GM19372 (cell line): ENCODE results near the gene TRPC1.
"Not testable (repeated sequence)": the region's sequence is repeated elsewhere in the genome, so short reads cannot be mapped to it uniquely, and the experiment has no call there.

Source experiments
- ATAC-seq: cut with Tn5 transposase; IDR thresholded peaks from one replicate; pipeline ENCODE4 v1.9.1; 2021; ENCODE audit warnings: mild to moderate bottlenecking, low read depth, moderate library complexity; ENCODE audit not compliant: unreplicated experiment

TRPC1 gene

DNA sequence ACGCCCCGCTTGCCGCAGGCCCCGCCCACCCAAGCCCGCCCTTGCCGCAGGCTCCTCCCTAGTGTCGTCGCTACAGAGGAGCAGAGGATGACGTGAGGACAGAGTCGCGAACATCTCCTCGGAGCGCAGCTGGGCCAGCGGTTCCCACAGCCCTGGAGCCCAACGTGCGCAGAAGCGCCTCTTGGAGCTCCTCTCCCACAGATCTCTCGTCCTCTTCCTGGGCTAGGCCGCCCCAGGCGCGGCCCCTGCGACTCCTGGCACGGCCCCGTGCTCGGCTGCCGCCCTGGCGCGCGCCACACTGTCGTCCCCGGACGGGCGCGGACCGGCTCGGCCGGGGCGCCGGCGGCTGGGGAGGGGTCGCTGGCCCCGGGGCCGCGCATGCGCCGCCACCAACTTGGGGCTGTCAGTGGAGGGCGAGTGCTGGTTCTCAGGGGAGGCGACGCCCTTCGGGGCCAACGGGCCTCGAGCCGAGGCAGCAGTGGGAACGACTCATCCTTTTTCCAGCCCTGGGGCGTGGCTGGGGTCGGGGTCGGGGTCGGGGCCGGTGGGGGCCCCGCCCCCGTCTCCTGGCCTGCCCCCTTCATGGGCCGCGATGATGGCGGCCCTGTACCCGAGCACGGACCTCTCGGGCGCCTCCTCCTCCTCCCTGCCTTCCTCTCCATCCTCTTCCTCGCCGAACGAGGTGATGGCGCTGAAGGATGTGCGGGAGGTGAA lies at the start of gene TRPC1:
TRPC1 (plus strand) TSS at position 67 of the 714 bp plus-strand sequence; CDS start at position 593, 526 bp downstream.
- peak; percentile 95 for ATAC-seq

GRCh38 chr3:142676151-142676550 lies 47.7 kb upstream of the TRPC1 start:
- no peak for ATAC-seq

DNA sequence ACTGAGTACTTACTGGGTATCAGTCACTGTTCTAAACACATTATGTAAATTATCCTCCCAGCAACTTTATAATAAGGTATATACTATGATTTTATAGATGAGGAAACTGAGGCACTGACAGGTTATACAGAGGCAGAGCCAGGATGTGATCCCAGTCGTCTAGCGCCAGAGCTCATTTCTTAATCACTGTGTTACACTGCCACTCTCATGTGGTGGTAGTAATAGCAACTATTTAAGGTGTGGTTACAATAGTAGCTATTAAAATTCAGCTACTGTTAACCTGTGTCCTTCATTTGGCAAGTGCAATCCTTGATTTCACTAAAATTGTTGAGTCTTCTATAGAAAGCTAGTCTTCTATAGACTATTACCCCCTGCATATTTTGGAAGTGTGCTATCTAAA lies 43.1 kb upstream of the TRPC1 start:
- ATAC-seq = no peak

DNA sequence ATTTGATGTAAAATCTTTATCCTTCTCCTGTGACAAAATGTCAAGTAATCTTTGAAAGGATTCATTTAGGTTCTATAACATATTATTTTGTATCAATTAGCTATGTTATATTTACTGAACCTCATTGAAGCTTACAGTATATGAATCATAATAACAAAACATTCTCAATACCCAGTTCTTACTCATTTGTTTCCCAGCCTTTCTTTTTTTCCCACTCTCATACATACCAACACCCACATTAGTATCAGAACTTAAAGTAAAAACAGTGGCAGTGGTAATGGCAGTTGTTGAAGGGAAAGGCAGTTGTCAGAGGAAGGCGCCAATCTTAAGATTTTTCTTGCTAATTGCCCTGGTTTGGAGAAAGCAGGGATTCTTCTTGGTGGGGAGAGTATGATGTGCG lies 33.2 kb upstream of the TRPC1 start:
- no peak for ATAC-seq

- ATAC-seq = no peak
Measured at GRCh38 chr3:142691527-142691926, 32.3 kb upstream of the TRPC1 start.

DNA sequence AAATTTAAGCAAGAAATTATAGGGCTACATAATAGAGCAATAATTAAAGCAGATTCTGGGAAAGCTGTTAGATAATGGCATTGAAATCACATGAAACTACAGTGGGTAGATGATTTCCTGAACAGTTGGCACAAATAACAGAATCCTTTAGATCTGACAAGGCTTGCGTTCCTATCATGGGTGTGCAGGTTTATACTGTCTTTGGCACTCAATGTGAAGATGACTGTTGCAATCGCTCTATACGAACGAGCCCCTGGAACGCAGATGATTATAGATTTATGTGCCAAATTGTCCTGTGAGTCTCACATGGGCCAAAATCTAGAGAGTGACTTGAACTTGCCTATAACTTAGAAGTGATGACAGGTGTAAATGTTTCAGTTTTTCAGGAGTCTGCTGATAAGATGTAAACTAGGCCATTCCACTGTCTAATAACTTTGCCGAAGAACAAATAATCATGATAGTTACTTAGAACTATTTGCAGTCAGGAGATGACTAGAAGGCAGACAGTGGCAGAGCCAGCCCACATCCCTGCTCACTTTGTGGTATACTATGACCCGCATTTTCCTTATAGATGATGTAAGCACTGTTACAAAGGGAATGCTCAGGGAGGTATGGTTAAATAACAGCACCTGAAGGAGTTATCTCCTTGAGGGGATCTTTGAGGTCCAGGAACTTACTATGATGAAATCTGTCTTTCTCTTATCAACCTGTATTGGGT lies 30.5 kb upstream of the TRPC1 start:
- no peak for ATAC-seq

DNA sequence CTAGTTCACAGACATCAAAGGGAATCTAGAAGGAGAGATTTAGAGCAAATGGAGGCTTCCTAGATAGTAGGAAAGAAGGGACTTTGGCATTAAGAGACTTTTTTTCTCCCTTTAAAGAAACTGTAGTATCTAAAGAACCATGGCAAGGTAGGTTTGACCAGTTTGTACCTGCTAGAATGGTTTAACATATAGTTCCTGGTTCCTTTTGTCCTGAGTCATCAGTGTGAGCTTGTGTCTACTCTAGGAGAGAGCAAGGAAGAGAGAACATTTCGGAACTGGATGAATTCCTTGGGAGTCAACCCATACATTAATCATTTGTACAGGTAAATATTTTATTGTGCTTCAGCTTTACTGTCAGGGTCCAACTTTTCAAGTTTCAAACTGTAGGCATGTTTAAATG lies 29.6 kb upstream of the TRPC1 start:
- no peak for ATAC-seq

DNA sequence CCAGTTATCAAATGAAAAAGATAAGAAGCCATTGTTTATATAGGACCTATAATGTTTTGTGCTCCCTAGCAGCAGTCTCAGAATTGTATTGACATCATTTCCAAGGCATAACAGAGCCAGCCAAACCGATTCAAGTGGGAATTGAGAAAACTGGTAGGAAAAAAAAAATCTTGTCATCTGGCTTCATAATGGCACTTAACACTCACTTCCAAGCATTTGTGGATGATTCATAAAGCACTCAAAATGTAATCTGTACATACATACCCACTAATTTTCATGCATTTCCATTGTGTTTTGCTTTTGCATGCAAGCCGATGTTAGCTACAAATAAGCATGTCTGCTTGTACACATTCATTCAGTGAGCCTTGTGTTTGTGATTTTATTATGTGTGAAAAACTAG lies 18.6 kb upstream of the TRPC1 start:
- no peak for ATAC-seq

- ATAC-seq = no peak
Measured at GRCh38 chr3:142706321-142707127, 17.3 kb upstream of the TRPC1 start.

DNA sequence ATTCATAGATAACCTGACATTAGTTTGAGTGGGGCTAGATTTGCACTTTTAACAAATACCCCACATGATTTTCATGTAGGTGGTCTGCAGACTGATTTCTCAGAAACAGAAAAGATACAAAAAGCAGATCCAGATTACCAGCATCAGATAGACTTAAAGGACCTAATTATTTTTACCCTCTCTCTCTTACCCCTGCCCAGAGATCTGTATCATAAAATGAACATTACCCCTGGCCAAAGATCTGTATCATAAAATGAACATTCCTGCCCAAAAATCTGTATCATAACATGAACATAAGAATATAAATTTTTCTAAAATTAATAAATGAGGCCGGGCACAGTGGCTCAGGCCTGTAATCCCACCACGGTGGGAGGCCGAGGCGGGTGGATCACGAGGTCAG lies 14.6 kb upstream of the TRPC1 start:
- no peak for ATAC-seq

DNA sequence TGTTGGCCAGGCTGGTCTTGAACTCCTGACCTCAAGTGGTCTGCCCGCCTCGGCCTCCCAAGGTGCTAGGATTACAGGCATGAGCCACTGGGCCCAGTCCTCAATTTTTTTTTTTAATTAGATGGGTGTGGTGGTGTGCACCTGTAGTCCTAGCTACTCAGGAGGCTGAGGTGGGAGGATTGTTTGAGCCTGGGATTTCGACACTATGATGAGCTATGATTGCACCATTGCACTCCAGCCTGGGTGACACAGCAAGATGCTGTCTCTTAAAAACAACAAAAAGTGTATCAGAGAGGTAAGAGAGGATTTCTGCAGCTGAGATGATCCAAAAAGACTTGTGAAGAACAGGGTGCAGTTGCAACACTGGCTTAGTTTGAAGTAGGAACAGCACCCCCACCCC lies 9.0 kb upstream of the TRPC1 start:
- ATAC-seq = not testable (repeated sequence)

DNA sequence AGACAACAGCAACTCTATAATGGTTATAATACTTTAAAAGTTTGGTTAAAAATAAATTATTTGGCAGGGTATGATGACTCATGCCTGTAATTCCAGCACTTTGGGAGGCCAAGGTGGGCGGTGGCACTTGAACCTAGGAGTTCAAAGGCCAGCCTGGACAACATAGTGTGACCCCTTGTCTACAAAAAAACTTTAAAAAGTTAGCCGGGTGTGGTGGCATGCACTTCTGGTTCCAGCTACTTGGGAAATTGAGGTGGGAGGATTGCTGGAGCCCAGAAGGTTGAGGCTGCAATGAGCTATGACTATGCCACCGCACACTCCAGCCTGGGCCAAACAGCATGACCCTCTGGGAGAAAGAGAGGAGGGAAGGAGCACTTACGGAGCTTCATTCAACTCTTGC lies 7.7 kb upstream of the TRPC1 start:
- no peak for ATAC-seq

DNA sequence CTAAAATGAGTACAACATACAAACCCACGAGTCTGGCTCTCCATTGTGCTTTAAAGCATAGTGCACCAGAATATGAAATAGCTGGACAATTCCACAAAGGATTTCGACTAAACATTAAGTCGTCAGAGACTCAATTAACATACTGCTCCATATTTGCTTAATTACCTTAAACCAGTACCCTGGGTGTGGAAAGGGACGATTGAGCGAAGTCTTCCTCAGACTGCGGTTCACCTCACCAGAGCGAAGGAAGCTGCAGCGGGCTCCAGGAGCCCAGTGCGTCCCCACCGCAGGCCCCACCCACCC lies 218 bp upstream of the TRPC1 start:
- ATAC-seq = peak; percentile 19

DNA sequence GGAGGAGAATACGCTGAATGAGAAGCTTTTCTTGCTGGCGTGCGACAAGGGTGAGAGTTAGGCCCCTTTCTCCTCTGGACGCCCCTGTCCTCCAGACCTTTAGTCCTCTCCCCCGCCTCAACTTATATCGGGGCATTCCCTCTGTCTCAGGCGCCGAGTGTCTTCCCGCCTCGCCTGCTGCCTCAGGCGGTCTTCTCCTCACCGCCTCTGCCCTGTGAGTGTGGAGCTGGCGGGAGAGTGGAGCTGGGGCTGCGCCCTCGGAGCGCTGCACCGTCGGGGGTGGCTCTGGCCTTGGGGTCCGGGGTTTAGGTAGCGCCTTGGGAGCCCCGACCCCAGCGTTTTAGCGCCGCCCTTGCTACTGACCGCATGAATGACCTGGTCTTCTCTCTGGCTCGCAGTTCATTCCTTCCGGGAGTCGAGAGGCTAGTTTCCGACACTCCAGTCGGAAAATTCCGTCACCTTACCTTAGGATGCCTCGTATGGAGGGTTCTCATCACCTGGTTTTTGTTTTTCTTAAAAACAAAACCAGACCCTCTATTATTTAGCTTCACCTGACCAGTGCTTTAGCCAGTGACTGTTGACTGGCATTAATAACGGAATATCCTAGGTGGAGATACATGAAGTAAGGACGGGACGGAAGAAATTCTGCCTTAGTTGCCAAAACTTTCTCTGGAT lies 985 bp downstream of the TRPC1 start:
- ATAC-seq = peak; percentile 13

- no peak for ATAC-seq
Measured at GRCh38 chr3:142725357-142725739, 1.5 kb downstream of the TRPC1 start.

DNA sequence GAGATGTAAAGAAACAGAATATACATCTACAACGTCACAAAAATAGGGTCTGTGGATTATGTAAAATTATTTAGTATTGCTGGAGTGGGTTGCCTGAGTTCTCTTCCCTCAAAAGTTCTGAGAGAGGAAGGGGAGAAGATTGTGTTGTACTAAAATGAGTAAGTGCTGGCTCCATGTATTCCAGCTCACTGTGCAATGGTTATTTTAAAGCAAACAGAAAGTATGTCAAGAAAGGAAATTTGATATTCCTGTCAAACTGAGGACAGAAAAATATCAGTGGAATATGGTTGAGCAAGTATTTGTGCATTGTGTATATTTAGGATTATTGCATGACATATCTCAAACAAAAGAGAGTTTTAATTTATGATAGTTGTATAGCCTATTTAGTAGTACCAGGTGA lies 2.2 kb downstream of the TRPC1 start:
- no peak for ATAC-seq

DNA sequence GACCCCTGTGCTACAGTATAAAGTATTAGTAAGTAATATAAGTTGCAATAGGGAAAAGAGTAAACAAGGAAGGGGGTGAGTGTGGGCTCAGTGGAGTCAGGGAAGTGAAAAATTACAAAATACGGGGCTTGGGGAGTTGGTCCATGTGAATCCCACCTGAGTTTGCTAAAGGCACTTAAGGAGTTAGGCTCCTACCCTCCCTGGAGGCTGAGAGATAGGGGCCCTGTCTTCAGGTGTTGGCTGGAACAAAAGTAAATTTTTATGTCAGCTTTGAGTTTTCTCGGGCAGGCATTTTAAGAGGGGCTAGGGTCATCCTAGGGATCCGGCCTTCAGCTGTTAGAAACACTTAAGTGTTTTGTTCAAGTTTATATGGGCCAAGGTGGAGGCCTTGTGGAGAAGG lies 8.2 kb downstream of the TRPC1 start:
- no peak for ATAC-seq

DNA sequence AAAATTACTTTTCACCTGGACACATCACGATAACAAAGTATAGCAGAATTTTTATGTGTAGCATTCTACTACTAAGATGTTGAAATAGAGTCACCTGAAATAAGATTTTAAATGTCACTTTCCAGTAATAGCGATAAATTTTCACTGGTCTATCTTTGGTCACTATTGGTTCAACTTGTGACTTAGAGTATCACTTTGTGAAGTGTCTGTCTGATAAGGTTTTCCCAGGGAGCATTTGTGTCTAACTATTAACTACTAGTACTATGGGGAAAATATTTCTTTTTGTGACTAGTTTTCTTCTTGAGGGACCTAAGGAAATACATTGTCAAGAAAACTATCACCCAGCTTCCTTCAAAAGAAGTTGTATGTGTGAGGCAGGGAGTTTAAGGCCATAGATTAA lies 11.0 kb downstream of the TRPC1 start:
- no peak for ATAC-seq

DNA sequence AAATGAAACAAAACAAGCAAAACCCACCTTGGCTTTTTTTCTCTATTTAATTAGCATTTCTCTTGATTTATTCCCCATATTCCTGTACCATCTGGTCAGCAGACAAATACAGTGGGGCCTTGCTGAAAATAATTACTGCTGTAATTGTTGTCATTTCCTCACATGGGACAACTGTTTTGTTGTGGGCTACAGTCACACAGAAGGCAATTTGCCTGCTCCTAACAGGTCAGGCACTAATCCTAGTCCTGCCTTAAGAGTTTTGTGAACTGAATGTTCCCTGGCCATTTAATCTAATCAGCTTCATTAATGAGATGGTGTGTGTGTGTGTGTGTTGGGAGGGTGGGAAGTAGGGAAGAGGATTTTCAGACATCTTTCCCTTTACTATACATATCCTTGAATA lies 11.6 kb downstream of the TRPC1 start:
- no peak for ATAC-seq

DNA sequence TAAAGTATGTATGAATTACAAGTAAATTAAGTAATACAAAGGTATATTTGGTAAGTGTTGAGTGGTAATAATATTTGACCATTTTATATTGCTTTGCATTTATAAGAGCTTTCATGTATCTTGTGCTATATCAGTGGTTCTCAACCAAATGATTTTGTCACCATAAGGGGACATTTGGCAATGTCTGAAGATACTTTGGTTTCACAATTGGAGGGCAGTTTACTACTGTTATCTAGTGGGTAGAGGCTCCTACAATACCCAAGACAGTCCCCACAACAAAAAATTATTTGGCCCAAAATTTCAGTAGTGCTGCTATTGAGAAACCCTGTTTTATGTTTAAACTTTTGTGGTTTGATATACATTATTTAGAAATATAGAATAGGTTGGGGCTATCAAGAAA lies 14.6 kb downstream of the TRPC1 start:
- ATAC-seq = no peak

DNA sequence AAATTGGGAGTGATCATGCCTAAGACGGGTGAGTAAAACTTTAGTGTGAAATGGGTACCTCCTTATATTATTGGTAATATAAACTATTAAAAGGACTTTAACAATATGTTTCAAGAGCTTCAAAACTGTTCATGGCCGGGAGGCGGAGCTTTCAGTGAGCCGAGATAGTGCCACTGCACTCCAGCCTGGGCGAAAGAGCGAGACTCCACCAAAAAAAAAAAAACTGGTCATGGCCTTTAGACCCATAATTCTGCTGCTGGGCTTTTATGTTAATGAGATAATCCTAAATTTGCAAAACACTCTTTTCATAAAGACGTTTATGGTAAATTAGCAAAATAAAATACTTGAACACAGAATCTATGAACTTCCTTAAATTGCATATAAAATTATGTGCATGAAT lies 22.8 kb downstream of the TRPC1 start:
- ATAC-seq = no peak
